Stimulated activated CD8-positive, alpha-beta memory T cell treated with anti-CD3 and anti-CD28 coated beads, Interleukin-7, amount 100 ng/mL, for 48 hours (primary cell): Measurements from ENCODE around the gene XPO4.

ENCODE experiments used
- DNase-seq, 2 donors: peaks; one replicate each; pipeline ENCODE4 v3.0.0-alpha.2; 2020; ENCODE audit warnings: low read depth in 1 of 2; ENCODE audit errors: extremely low read depth in 1 of 2

Gene XPO4

DNA sequence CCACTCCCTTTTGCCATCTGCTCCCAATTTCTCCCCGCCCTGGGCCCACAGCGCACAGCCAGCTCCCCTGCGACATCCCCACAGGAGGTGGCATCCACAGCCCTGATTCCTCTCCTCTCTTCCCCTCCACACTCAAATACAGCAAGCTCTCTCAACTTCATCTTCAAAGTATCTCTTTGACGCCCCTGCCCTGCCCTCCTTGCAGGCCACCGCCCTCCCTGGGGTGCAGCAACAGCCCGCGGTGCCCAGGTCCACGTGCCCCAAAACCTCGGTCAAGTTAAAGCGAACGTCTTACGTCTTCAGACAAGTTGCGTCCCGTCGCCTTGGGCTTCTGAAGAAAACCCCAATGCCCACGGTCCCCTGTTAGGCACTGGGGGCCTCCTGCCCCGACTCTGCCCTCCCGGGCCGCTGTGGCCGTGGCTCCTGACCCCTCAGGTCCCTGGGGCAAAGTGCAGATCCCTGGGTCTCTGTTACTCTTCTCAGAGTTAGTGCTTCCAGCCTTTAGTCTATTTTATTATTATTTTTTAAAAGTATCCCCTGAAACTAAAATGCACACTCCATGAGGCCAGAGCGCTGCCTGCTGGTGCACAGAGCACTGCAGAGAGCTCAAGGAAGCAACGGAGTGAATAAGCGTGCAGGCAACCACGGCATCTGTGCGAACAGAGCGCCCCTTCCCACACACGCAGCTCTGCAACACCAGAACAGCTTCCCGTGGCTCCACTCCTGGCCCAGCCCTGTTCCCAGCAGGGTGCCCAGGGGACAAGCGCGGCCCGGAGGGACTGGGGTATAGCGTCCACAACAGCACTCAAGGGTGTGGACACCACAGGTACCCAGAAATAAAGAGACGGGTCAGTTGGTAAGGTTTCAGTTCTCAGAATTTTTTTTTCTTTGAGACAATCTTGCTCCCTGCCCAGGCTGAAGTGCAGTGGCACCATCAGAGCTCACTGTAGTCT is 172.6 kb downstream of the XPO4 start:
- no peak for DNase-seq

GRCh38 chr13:20728579-20729311 is 173.8 kb downstream of the XPO4 start:
- DNase-seq = no peak

GRCh38 chr13:20727856-20728255 is 174.7 kb downstream of the XPO4 start:
- no peak for DNase-seq
